IPS-NIHi7 (cell line): Measurements from ENCODE around the gene HMGCS2.

Source experiments
- DNase-seq: peaks from one replicate; pipeline ENCODE4 v3.0.0; 2012; ENCODE audit warnings: mixed read lengths; ENCODE audit errors: extremely low spot score

HMGCS2 gene

GRCh38 chr1:119768778-119769177, at the start of gene HMGCS2:
Gene HMGCS2 (minus strand): TSS chr1:119768905. CDS start chr1:119768844, 61 bp downstream.
- no peak for DNase-seq

- no peak for DNase-seq
These were observed 49.5 kb upstream of the HMGCS2 start for GRCh38 chr1:119818181-119818580.

GRCh38 chr1:119816407-119816806, 47.7 kb upstream of the HMGCS2 start:
- no peak for DNase-seq

GRCh38 chr1:119815928-119816327, 47.2 kb upstream of the HMGCS2 start:
- DNase-seq = no peak

DNA sequence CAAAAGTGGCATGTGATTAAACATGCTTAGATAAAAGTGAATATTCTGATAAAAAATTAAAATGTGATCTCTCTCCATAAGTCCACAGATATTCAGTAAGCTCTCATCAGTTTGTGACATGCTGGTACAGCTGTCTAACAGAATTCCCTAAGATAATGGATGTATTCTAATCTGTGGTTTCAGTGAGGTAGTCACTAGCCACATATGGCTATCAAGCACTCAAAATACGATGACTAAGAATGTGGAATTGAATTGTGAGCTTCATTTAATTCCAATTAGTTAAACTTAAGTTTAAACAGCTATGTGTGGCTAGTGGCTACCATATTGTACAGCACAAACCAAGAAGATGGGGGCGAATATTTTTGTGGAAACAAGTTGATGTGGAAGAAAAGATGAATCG, 46.7 kb upstream of the HMGCS2 start:
- no peak for DNase-seq

DNA sequence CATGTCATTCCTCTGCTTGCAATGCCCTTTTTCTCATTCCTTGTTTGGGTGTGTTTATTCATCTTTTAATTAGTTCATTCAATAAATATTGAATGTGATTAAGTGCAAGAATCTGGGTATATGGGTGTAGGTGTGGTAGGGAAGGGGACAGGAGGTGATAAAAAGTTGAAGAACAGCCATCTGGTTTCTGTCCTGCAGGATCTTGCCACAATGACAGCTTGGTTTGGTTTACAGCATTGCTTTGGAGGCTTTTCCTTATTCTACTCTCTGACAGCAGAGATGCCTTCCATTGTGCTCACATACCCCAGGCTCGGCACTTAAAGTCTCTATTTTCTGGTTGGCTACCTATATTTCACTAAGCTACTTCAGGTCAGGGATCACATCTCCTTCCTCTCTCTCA, 45.6 kb upstream of the HMGCS2 start:
- no peak for DNase-seq

- DNase-seq = no peak
These were observed 43.4 kb upstream of the HMGCS2 start for GRCh38 chr1:119811985-119812557.

- DNase-seq = no peak
These were observed 42.7 kb upstream of the HMGCS2 start, which contains the start of gene REG4 for GRCh38 chr1:119811387-119811786. Gene REG4 (minus strand): TSS chr1:119811460. CDS start chr1:119808769, 2,691 bp downstream.

DNA sequence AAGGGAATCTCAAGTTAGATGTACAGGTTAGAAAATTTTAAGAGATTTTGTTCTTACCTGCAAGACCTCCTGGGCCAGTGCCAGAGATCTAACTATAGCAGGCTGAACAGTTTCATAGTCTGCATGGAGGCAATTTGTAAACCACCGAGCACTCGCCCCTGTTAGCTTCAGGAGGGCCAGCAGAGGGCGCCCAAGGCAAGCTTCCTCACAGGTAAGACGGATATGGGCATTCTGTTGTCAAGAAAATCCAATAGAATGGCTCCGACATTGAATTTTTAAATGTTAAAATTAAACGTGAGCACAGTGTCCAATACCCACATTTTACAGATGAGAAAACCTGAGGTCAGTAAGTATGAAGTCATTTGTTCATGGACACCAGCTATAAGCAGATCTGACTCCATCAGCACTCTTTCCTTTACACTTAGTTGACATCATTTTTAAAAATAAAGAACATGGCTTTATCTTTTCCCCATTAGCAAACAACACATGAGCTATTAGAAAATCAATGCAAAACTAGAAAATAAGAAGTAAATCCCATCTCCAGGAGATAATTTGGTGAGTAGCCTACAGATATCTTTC, 40.4 kb upstream of the HMGCS2 start:
- DNase-seq = peak; percentile 83

- DNase-seq = no peak
These were observed 39.8 kb upstream of the HMGCS2 start for GRCh38 chr1:119808491-119808890.

DNA sequence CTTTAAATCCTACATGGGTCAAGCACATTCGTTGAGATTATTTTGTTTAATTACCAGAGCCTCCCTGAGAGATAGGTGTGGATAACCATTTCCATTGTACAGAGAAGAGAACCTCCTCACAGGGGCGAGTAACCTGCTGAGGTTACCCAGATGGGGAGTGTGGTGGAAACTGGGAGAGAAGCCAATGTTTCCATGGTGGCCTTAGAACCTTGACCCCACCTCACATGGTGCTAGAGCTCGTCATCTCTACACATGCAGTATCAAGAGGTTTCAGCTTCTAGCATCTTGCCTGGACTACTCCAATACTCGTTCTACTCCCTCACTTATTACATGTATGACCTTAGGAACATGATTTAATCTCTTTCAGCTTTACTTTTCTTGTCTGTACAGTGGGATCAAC, 37.8 kb upstream of the HMGCS2 start:
- DNase-seq = no peak

GRCh38 chr1:119805746-119806145, 37.0 kb upstream of the HMGCS2 start:
- no peak for DNase-seq

GRCh38 chr1:119805247-119805646, 36.5 kb upstream of the HMGCS2 start:
- no peak for DNase-seq

DNA sequence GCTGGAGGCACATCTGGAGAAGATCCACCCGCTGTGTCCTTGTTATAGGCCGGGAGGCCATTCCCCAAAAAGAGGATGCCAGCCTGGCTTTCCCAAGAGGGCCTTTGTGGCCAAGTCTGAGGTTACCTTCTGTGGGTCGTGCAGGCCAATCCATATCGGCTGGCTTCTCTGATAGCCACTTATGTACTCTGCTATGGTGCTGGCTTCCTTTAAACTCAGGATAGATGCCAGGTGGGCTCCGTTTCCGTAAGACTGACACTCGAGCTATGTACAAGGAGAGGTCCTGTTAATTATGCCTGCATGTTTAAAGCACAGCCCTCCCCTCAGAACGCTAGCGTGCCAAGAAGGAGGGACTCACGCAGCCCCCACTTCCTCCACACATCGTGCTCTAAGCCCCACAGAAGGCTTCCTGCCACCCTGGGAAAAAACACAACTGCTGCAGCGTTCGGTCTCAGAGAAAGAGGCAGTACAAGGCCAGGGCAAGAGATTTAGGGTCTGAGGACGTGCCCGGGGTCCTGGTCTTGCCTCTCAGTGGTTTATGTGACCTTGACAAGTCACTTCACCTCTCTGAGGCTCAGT, 31.0 kb upstream of the HMGCS2 start:
- no peak for DNase-seq

DNA sequence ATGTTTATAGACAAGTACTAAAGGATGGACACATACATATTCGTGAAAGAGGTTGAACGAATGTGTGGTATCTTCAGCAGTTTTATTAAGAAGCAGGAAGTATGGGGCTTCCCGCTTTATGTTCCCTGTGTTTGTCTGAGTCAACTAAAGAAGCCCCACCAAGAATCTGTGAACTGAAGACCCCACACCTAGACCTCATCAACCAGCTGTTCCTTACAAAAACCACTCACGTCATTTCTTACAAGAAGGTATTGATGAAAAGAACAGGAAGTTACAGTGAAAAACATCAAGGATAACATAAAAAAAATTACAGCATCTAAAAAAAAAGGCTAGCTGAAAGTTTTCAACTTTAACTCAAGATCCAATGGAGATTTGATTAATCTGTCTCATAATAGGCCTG, 30.3 kb upstream of the HMGCS2 start:
- no peak for DNase-seq

DNA sequence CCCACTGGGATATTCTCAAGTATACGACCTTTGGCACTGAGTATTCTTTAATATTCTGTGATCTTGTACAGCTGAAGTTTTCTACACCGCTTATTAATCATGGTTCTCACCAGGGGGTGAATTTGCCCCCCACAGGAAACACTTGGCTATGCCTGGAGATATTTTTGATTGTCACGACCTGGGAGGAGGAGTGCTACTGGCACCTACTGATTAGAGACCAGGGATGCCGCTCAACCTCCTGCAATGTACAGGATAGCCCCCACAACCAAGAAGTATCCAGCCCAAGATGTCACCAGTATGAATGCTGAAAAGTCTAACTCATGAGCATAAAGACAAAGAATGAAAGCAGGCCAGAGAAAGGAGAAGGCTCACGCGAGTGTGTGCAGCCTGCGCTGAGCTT, 28.9 kb upstream of the HMGCS2 start:
- DNase-seq = no peak

DNA sequence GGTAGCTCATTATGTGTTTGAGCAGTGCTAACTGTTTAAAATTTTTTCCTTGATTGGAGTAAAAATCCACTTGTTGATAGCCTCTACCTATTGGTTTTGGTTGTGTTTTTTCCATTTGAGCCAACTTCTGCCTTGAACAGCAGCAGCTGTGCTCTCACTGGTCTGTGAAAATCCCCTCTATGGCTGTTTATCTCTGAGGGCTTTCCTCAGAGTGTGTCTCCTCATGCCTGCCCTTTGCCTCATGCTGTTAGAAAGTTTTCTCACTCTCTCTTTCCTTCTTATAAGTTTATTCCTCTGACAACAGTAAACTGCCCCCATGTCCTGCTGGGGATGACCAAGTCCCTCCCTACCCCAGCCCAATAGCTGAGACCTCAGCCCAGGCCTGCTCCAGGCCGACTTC, 28.5 kb upstream of the HMGCS2 start:
- DNase-seq = no peak

- DNase-seq = no peak
These were observed 26.8 kb upstream of the HMGCS2 start for GRCh38 chr1:119795261-119796200.

GRCh38 chr1:119794876-119795240, 26.2 kb upstream of the HMGCS2 start:
- DNase-seq = no peak

GRCh38 chr1:119794230-119794875, 25.6 kb upstream of the HMGCS2 start:
- DNase-seq = no peak

- no peak for DNase-seq
These were observed 22.7 kb upstream of the HMGCS2 start for GRCh38 chr1:119791377-119791776.
